A673 (cell line): ENCODE results near the gene DMD. TPM values are rescaled to one million over a fixed set of nuclear protein-coding genes. Genes with fewer than 3 reads are reported as not detected.

Experiments used
- BruUV-seq: library from RNA; stranded (reverse); fragments of 400-500 nt; replicated peaks from 2 replicates; lab custom pipeline; 2021; lab: Mats Ljungman, UMichigan
- CTCF ChIA-PET: fragments of 300-600 bp; sonication (Branson Sonifier 250); formaldehyde crosslinking; loops from one replicate; lab custom pipeline; 2022; ENCODE audit warnings: antibody characterized with exemption; lab: Charles Lee
- POLR2A ChIA-PET: fragments of 300-600 bp; sonication (Branson Sonifier 250); formaldehyde crosslinking; loops from one replicate; lab custom pipeline; 2022; ENCODE audit warnings: antibody characterized with exemption; ENCODE audit not compliant: low non-redundant PET; lab: Charles Lee
- DNase-seq: peaks from one replicate; pipeline ENCODE4 v3.0.0-alpha.2; 2015; ENCODE audit warnings: low spot score
- H3K27ac ChIP-seq: fragments of 200-600 bp; sonication (generic); 2 replicates; pipeline ENCODE4 v1.5.1; 2016; ENCODE audit warnings: mixed run types, low read depth, mild to moderate bottlenecking, mixed read lengths, antibody characterized with exemption, low read length; ENCODE audit not compliant: poor library complexity, severe bottlenecking
- H3K27me3 ChIP-seq: fragments of 200-600 bp; sonication (generic); replicated peaks from 2 replicates; pipeline ENCODE4 v1.6.1; 2017; ENCODE audit warnings: mixed run types, low read depth, mild to moderate bottlenecking, mixed read lengths, antibody characterized with exemption, low read length; ENCODE audit not compliant: insufficient read depth, poor library complexity
- H3K36me3 ChIP-seq: fragments of 200-600 bp; sonication (generic); 2 replicates; pipeline ENCODE4 v1.6.1; 2016; ENCODE audit warnings: mixed run types, mild to moderate bottlenecking, mixed read lengths, antibody characterized with exemption, low read length; ENCODE audit not compliant: insufficient read depth, poor library complexity, severe bottlenecking
- H3K4me1 ChIP-seq: fragments of 200-600 bp; sonication (generic); 2 replicates; pipeline ENCODE4 v1.6.1; 2017; ENCODE audit warnings: mixed run types, mild to moderate bottlenecking, mixed read lengths, antibody characterized with exemption, low read length; ENCODE audit not compliant: insufficient read depth, poor library complexity, severe bottlenecking
- H3K4me3 ChIP-seq: fragments of 200-600 bp; sonication (generic); 2 replicates; pipeline ENCODE4 v1.5.1; 2016; ENCODE audit warnings: low read depth, mixed run types, mild to moderate bottlenecking, mixed read lengths, low read length; ENCODE audit not compliant: poor library complexity, severe bottlenecking
- H3K9me3 ChIP-seq: fragments of 200-600 bp; sonication (generic); 2 replicates; pipeline ENCODE4 v1.6.1; 2016; ENCODE audit warnings: mixed run types, low read depth, mild to moderate bottlenecking, mixed read lengths, antibody characterized with exemption, low read length; ENCODE audit not compliant: poor library complexity, severe bottlenecking
- CTCF ChIP-seq: fragments of 300-800, 200-600 bp; sonication (generic); conservative IDR thresholded peaks from 2 replicates; pipeline ENCODE4 v1.5.1; 2017; ENCODE audit warnings: low read depth, mild to moderate bottlenecking, antibody characterized with exemption, low read length, moderate library complexity, mixed read lengths
- EZH2 ChIP-seq: fragments of 200-600 bp; sonication (generic); IDR thresholded peaks from 2 replicates; pipeline ENCODE4 v1.6.1; 2017; ENCODE audit warnings: borderline replicate concordance, low read depth, mild to moderate bottlenecking, mixed read lengths, antibody characterized with exemption, low read length; ENCODE audit not compliant: poor library complexity, severe bottlenecking
- intact Hi-C: fragments of 100-400 bp; cut with micrococcal nuclease; formaldehyde crosslinking; loops from one replicate; pipeline ENCODE4 v1.10.0; 2022; ENCODE audit not compliant: unreplicated experiment
- total RNA-seq: library from RNA; stranded (reverse); gene quantifications from 2 replicates; pipeline ENCODE4 v1.2.3, GENCODE V29; 2021

Gene DMD
- total RNA-seq, 1 experiment from 2014 or later: 5.4 TPM

DNA sequence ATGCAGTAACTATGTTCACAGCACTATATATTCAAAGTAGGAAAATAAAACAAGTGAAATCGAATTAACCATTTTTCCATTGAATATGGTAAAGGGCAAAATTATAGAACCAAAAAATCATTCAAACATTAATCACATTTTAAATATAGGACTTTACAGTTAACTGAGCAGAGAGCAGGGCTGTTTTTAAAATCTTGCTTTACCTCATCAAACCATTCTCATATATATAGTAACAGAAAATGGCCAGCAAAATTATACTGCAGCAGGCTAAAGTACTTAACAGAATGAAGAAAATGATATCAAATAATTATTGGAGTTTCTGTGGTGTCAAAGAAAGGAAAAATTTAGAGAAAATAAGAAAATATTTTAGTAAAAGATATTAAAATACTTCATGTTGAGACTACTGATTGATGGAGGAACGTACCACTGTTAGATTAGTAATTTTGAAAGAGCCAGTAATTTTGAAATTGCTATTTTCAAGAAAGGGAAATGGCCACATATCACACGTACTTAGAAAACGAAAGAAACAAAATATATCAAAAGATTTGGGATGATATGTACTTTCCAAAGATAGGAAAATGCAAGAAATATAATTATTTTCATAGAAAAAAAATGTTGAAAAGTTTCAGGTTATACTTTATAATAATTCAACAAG lies 813.7 kb downstream of the DMD start:
- CTCF ChIA-PET: no interaction called here
- H3K9me3 ChIP-seq: no peaks in the 10 kb centered on the region
- H3K4me3 ChIP-seq: no peak overlapping the region
- H3K4me1 ChIP-seq: no peaks in the 10 kb centered on the region
- H3K36me3 ChIP-seq: no peaks in the 10 kb centered on the region
- BruUV-seq: no TSS peak
- POLR2A ChIA-PET: no interaction called here
- H3K27me3 ChIP-seq: no peaks in the 10 kb centered on the region
- no peak overlapping the region for H3K27ac ChIP-seq
- DNase-seq: no peak
- no peak for TF ChIP-seq EZH2
- no peak for TF ChIP-seq CTCF
- intact Hi-C loops: no loop called here

DNA sequence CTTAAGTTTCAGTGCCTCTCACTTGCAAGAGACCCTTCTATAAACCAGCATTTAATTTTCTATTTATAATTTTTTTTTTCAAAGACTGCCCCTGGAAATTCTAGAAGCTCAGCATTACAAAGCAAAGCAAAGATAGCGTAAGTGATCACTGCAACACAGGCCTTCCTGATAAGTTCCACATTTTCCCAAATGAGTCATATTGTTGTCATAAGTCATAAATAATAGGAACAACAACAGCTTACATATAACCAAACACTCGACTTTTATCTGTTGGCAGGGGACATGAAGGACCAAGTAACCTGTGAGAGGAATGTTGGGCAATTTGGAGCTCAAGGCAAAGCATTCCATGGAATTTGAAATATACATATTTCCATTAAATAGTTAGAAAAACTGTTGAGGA lies 815.5 kb downstream of the DMD start:
- intact Hi-C loops: no loop called here
- Histone ChIP-seq H3K36me3 (no peaks in the 10 kb centered on the region), H3K9me3 (no peaks in the 10 kb centered on the region), H3K27me3 (no peaks in the 10 kb centered on the region), H3K4me1 (no peaks in the 10 kb centered on the region), H3K4me3 (no peak overlapping the region), H3K27ac (no peak overlapping the region)
- POLR2A ChIA-PET: no interaction called here
- no peak for DNase-seq
- TF ChIP-seq CTCF: no peak
- TF ChIP-seq EZH2: no peak
- CTCF ChIA-PET: no interaction called here
- BruUV-seq: no TSS peak

- ChIA-PET POLR2A (no interaction called here), CTCF (no interaction called here)
- no peak for TF ChIP-seq CTCF
- TF ChIP-seq EZH2: no peak
- no peaks in the 10 kb centered on the region for H3K36me3 ChIP-seq
- H3K27me3 ChIP-seq: no peaks in the 10 kb centered on the region
- H3K4me3 ChIP-seq: no peak overlapping the region
- no peaks in the 10 kb centered on the region for H3K9me3 ChIP-seq
- no TSS peak for BruUV-seq
- DNase-seq: no peak
- intact Hi-C loops: no loop called here
- H3K4me1 ChIP-seq: no peaks in the 10 kb centered on the region
- no peak overlapping the region for H3K27ac ChIP-seq
Observed at GRCh38 chrX:32392655-32393054, 818.7 kb downstream of the DMD start.
